ENCODE measurements around the gene CFAP57. TPM values are rescaled to one million over a fixed set of nuclear protein-coding genes. Genes with fewer than 3 reads are reported as not detected.

CFAP57 gene
- total RNA-seq, 4 donors from 2014 or later, result 0.10 to 0.81 (median 0.11) TPM; not detected in 1

- H3K4me1 ChIP-seq, result no peaks in the 10 kb centered on the region
- peaks cover 5% of the 10 kb centered on the region for H3K27me3 ChIP-seq
- TF ChIP-seq EP300 (IDR thresholded peaks at IDR 0.05) (no peak), POLR2AphosphoS5 (IDR thresholded peaks at IDR 0.05) (no peak), CTCF (IDR thresholded peaks at IDR 0.05) (no peak), POLR2A (IDR thresholded peaks at IDR 0.05) (no peak)
- no peak overlapping the region for H3K27ac ChIP-seq
- no peak overlapping the region for H3K4me3 ChIP-seq
- no peak for DNase-seq (ENCODE audit: low spot score in 2 of 2)
- no peaks in the 10 kb centered on the region for H3K36me3 ChIP-seq
- no peaks in the 10 kb centered on the region for H3K9me3 ChIP-seq
- WGBS, result 96% methylated on average over 6 of the region's 6 CpGs
Observed at GRCh38 chr1:43153443-43153842, 18.7 kb upstream of the CFAP57 start.

- H3K9me3 ChIP-seq, result no peaks in the 10 kb centered on the region
- 80% methylated on average over 7 of the region's 7 CpGs for WGBS
- no peaks in the 10 kb centered on the region for H3K4me1 ChIP-seq
- H3K27ac ChIP-seq, result no peak overlapping the region
- no peak for TF ChIP-seq CTCF (IDR thresholded peaks at IDR 0.05)
- TF ChIP-seq POLR2A (IDR thresholded peaks at IDR 0.05), result no peak
- TF ChIP-seq EP300 (IDR thresholded peaks at IDR 0.05), result no peak
- no peak for TF ChIP-seq POLR2AphosphoS5 (IDR thresholded peaks at IDR 0.05)
- peaks cover 5% of the 10 kb centered on the region for H3K27me3 ChIP-seq
- DNase-seq (ENCODE audit: low spot score in 2 of 2), result no peak
- H3K4me3 ChIP-seq, result no peak overlapping the region
- H3K36me3 ChIP-seq, result no peaks in the 10 kb centered on the region
Observed at GRCh38 chr1:43156026-43156425, 16.1 kb upstream of the CFAP57 start.

GRCh38 chr1:43165162-43165561, 7.0 kb upstream of the CFAP57 start:
- TF ChIP-seq POLR2AphosphoS5 (IDR thresholded peaks at IDR 0.05) (no peak), EP300 (IDR thresholded peaks at IDR 0.05) (no peak), CTCF (IDR thresholded peaks at IDR 0.05) (no peak), POLR2A (IDR thresholded peaks at IDR 0.05) (no peak)
- no peaks in the 10 kb centered on the region for H3K27me3 ChIP-seq
- 88% methylated on average over 3 of the region's 3 CpGs for WGBS
- no peak overlapping the region for H3K4me3 ChIP-seq
- no peak overlapping the region for H3K27ac ChIP-seq
- H3K4me1 ChIP-seq, result no peaks in the 10 kb centered on the region
- H3K9me3 ChIP-seq, result no peaks in the 10 kb centered on the region
- DNase-seq (ENCODE audit: low spot score in 2 of 2), result no peak
- peaks cover 65% of the 10 kb centered on the region for H3K36me3 ChIP-seq

GRCh38 chr1:43165765-43166164, 6.4 kb upstream of the CFAP57 start:
- Histone ChIP-seq H3K9me3 (no peaks in the 10 kb centered on the region), H3K27ac (no peak overlapping the region), H3K4me1 (peaks cover 4% of the 10 kb centered on the region), H3K27me3 (no peaks in the 10 kb centered on the region), H3K4me3 (no peak overlapping the region), H3K36me3 (peaks cover 71% of the 10 kb centered on the region)
- WGBS, result 95% methylated on average over 5 of the region's 5 CpGs
- TF ChIP-seq CTCF (IDR thresholded peaks at IDR 0.05), result no peak
- TF ChIP-seq EP300 (IDR thresholded peaks at IDR 0.05), result no peak
- no peak for TF ChIP-seq POLR2AphosphoS5 (IDR thresholded peaks at IDR 0.05)
- no peak for TF ChIP-seq POLR2A (IDR thresholded peaks at IDR 0.05)
- DNase-seq (ENCODE audit: low spot score in 2 of 2), result no peak

- Histone ChIP-seq H3K36me3 (peaks cover 43% of the 10 kb centered on the region), H3K9me3 (no peaks in the 10 kb centered on the region), H3K27me3 (peaks cover 4% of the 10 kb centered on the region), H3K27ac (peak overlapping the region; percentile 9), H3K4me3 (peak overlapping the region; percentile 96), H3K4me1 (peaks cover 20% of the 10 kb centered on the region)
- DNase-seq (ENCODE audit: low spot score in 2 of 2), result no peak
- WGBS, result 20% methylated on average over 17 of the region's 17 CpGs
- no peak for TF ChIP-seq POLR2A (IDR thresholded peaks at IDR 0.05)
- TF ChIP-seq CTCF (IDR thresholded peaks at IDR 0.05), result no peak
- no peak for TF ChIP-seq EP300 (IDR thresholded peaks at IDR 0.05)
- no peak for TF ChIP-seq POLR2AphosphoS5 (IDR thresholded peaks at IDR 0.05)
Observed at GRCh38 chr1:43171312-43171875, 736 bp upstream of the CFAP57 start.

All from suprapubic skin (tissue), 4 donors.